GM21723 (cell line): Measurements from ENCODE around the gene MBOAT1.
"Not testable (repeated sequence)": the region's sequence is repeated elsewhere in the genome, so short reads cannot be mapped to it uniquely, and the experiment has no call there.

Source experiments
- ATAC-seq: cut with Tn5 transposase; IDR thresholded peaks from one replicate; pipeline ENCODE4 v1.9.1; 2021; ENCODE audit warnings: mild to moderate bottlenecking, moderate library complexity; ENCODE audit not compliant: unreplicated experiment

MBOAT1 gene

GRCh38 chr6:20203561-20204511, 8.4 kb downstream of the MBOAT1 start:
- no peak for ATAC-seq

- ATAC-seq = no peak
These were observed 9.5 kb downstream of the MBOAT1 start for GRCh38 chr6:20202699-20203302.

- no peak for ATAC-seq
These were observed 10.0 kb downstream of the MBOAT1 start for GRCh38 chr6:20202324-20202658.

GRCh38 chr6:20200761-20201630, 11.3 kb downstream of the MBOAT1 start:
- no peak for ATAC-seq

DNA sequence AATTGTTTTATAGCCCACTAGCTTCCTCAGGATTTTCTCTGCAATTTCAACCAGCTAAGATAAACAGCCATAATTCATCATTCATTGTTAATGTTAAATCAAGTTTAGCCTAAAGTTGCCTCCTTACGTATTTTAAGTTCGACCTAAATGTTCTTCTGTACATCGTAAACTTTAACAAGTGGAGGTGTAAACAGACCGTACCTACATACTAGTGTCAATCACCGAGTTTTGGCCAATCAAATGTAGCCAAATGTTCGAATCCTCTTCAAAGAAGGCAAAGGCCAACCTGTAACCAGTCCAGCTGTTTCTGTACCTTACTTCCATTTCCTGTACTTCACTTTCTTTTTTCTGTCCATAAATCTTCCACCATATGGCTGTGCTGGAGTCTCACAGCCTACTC, 13.5 kb downstream of the MBOAT1 start:
- no peak for ATAC-seq

DNA sequence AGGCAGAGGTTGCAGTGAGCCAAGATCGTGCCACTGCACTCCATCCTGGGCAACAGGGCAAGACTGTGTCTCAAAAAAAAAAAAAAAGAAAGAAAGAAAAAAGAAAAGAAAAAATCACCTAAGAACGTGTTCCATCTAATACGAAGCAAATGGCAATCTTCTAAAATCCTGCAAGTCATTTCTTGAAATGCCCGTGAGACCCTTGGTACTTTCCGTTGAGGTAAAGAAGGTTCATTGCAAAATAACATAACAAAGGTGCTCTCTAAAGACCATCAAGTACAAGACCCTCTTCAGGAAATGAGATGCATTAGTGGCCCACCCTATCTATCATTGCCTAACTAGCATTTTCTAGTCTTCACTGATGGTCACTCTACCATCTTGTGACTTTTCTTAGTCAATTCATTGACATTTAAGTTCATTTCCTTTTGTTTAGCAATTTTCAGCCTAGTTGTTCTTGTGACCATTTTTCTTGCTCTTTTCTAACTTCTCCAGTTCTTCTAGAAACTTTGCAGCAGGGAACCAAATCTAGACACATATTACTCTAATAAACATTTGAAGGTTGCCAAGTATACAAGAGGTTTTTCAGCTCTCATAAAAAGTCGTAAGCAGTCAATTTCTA, 14.0 kb downstream of the MBOAT1 start:
- ATAC-seq = no peak

- ATAC-seq = no peak
These were observed 15.0 kb downstream of the MBOAT1 start for GRCh38 chr6:20197251-20197650.

- no peak for ATAC-seq
These were observed 19.6 kb downstream of the MBOAT1 start for GRCh38 chr6:20192625-20193024.

GRCh38 chr6:20191992-20192391, 20.3 kb downstream of the MBOAT1 start:
- no peak for ATAC-seq

DNA sequence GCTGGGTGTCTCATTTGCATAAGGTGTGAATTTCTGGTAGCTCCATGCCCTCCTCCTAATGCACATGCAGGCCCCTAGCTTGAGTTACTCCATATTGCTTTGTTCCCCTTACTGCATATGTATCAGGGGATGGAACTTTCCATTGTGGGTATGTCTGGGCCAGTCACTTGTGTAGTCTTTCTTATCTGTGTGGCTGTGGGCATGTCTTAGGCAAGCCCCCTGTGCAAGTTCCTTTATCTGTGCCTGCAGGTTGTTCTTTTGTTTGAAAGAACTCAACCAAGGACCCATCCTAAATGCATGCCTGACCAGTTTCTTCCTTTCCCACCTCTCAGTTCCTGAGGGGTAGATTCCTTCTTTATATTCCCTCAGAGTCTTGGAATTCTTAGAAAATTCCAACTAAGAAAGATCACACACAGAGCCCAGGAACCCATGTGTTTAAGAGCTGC, 23.6 kb downstream of the MBOAT1 start:
- ATAC-seq = no peak

GRCh38 chr6:20186981-20187380, 25.3 kb downstream of the MBOAT1 start:
- no peak for ATAC-seq

DNA sequence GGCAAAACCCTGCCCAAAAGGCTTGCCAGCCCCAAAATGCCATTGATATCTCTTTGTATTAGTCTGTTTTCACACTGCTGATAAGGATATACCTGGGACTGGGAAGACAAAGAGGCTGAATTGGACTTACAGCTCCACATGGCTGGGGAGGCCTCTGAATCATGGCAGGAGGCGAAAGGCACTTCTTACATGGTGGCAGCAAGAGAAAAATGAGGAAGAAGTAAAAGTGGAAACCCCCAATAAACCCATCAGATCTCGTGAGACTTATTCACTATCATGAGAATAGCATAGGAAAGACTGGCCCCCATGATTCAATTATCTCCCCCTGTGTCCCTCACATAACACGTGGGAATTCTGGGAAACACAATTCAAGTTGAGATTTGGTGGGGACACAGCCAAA, 28.6 kb downstream of the MBOAT1 start:
- no peak for ATAC-seq

DNA sequence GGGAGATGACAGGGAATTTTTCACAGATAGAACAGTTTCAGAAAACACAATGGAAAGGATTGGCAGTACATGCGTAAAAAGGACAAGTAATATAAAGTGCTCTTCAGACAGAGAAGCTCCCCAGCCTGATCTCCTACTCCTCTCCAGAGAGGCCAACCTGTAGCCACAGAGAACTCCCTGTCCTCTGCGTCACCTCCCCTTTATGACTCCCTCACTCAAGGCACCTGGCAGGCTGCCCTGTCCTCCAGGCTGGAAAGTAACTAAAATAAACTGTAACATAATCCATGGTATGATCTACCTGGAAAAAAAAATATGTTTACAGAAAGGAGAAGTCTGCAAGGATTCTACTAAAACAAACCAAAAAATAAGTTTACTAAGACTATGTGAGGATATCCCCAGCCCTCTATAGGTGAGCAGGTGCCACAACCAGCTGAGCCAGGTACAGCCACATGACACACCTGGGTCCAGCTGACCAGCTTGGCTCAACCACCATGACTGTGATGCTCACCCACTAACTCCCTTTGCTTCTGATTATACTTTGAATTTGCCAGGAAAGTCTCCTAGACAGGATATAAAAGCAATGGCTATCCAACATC, 29.2 kb downstream of the MBOAT1 start:
- ATAC-seq = no peak

DNA sequence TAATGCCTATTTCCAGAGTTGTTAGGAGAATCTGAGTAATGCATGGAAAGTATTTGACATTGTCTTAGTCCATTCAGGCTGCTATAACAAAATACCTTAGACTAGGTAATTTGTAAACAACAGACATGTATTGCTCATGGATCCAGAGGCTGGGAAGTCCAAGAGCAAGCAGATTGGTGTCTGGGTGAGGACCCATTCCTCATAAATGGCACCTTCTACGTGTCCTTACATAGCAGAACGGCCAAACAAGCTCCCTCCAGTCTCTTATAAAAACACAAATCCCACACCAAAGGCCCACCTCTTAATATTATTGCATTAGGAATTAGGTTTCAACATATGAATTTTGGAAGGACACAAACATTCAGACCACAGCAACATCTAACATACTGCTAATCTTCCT, 30.2 kb downstream of the MBOAT1 start:
- no peak for ATAC-seq

DNA sequence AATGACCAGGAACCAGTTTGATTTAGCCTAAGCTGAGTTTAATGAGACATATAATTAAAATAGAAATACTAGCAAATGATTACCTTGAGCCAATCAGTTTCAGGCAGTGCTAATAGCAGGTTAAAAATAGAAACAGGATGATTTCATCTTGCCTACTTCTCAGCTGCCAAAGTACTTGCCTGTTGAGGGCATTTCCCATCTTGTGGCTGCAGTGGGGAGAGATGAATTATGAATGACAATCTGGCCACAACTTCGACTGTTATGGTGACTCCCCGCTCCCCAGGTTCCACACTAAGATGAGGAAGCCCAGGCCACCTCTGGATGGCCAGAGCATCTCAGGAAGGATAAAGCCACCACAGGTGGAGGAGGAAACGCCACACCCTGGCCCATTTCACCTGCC, 31.3 kb downstream of the MBOAT1 start:
- ATAC-seq = peak; percentile 74

DNA sequence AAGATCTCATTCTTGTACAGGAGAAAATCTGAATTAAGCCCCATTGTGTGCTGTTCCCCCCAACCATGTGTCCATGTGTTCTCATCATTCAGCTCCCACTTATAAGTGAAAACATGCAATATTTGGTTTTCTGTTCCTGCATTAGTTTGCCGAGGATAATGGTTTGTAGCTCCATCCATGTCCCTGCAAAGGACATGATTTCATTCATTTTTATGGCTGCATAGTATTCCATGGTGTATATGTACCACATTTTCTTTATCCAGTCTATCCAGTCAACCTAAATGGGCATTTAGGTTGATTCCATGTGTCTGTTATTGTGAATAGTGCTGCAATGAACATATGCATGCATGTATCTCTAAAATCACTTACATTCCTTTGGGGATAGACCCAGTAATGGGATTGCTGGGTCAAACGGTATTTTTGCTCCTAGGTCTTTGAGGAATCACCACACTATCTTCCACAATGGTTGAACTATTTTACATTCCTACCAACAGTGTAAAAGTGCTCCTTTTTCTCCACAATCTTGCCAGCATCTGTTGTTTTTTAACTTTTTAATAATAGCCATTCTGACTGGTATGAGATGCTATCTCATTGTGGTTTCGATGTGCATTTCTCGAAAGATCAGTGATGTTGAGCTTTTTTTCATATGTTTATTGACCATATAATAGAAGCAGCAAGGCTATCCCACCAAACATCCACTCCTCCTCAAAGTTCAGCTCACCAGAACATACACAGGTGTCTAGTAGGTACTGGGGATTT, 32.8 kb downstream of the MBOAT1 start:
- not testable (repeated sequence) for ATAC-seq

GRCh38 chr6:20178327-20178726, 33.9 kb downstream of the MBOAT1 start:
- ATAC-seq = no peak

GRCh38 chr6:20175810-20176410, 36.4 kb downstream of the MBOAT1 start:
- ATAC-seq = no peak
